CD4-positive, alpha-beta T cell (primary cell): ENCODE data around the gene PPP1R9B. TPM values are rescaled to one million over a fixed set of nuclear protein-coding genes. Genes with fewer than 3 reads are reported as not detected.

Experiments used
- ATAC-seq: fragments of 200-7000 bp; cut with Tn5 transposase; one replicate; pipeline ENCODE4 v1.10.0; 2022; ENCODE audit warnings: mild to moderate bottlenecking; ENCODE audit not compliant: poor library complexity
- CTCF ChIA-PET: fragments of 350-600 bp; sonication (Branson Sonifier 250); formaldehyde crosslinking; loops from one replicate; lab custom pipeline; 2021; ENCODE audit warnings: antibody characterized with exemption, inconsistent platforms; lab: Charles Lee
- POLR2A ChIA-PET: fragments of 350-600 bp; sonication (Branson Sonifier 250); formaldehyde crosslinking; loops from one replicate; lab custom pipeline; 2021; ENCODE audit warnings: antibody characterized with exemption, inconsistent platforms; lab: Charles Lee
- DNase-seq, 14 experiments: peaks; one replicate each; pipeline ENCODE4 v3.0.0-alpha.2; 2013 to 2020; ENCODE audit warnings: mixed read lengths in 2 of 14
- H3K27ac ChIP-seq, 2 donors: one replicate each; pipeline versions ENCODE4 v1.5.1 to v1.7.0; 2013; ENCODE audit warnings: low read length in 2 of 2, low read depth in 1 of 2, mild to moderate bottlenecking in 1 of 2
- H3K27me3 ChIP-seq, 2 experiments: 1 replicate in 1 of 2; 2 replicates in 1 of 2; pipeline versions ENCODE4 v1.6.1 to v1.7.0; 2013; ENCODE audit warnings: low read length in 2 of 2, control low read depth in 1 of 2, mild to moderate bottlenecking in 1 of 2, moderate library complexity in 1 of 2; ENCODE audit not compliant: insufficient read depth in 2 of 2, control insufficient read depth in 1 of 2
- H3K36me3 ChIP-seq: one replicate; pipeline ENCODE4 v1.6.1; 2013; ENCODE audit warnings: low read length, control low read depth; ENCODE audit not compliant: insufficient read depth
- H3K4me1 ChIP-seq: one replicate; pipeline ENCODE4 v1.6.1; 2013; ENCODE audit warnings: low read length, control low read depth; ENCODE audit not compliant: insufficient read depth
- H3K4me3 ChIP-seq: one replicate; pipeline ENCODE4 v1.5.1; 2013; ENCODE audit warnings: mild to moderate bottlenecking, low read length, moderate library complexity
- H3K9me3 ChIP-seq, 2 experiments: 1 replicate in 1 of 2; 2 replicates in 1 of 2; pipeline versions ENCODE4 v1.6.1 to v1.7.0; 2013; ENCODE audit warnings: low read length in 2 of 2, mild to moderate bottlenecking in 2 of 2, control low read depth in 1 of 2, moderate library complexity in 1 of 2; ENCODE audit not compliant: control insufficient read depth in 1 of 2, insufficient read depth in 1 of 2
- H3K27ac Mint-ChIP-seq: one replicate; pipeline ENCODE4 v1.8.0; 2020; ENCODE audit warnings: mixed read lengths
- H3K27me3 Mint-ChIP-seq: one replicate; pipeline ENCODE4 v1.8.0; 2021; ENCODE audit warnings: mixed read lengths
- H3K36me3 Mint-ChIP-seq: one replicate; pipeline ENCODE4 v1.8.0; 2021; ENCODE audit warnings: low read depth, mixed read lengths
- H3K4me1 Mint-ChIP-seq: one replicate; pipeline ENCODE4 v1.8.0; 2021; ENCODE audit warnings: low read depth, mixed read lengths
- H3K4me3 Mint-ChIP-seq: one replicate; pipeline ENCODE4 v1.8.0; 2020; ENCODE audit warnings: mild to moderate bottlenecking, mixed read lengths
- H3K9me3 Mint-ChIP-seq: one replicate; pipeline ENCODE4 v1.8.0; 2020; ENCODE audit warnings: mixed read lengths
- CTCF ChIP-seq: fragments of 200-600 bp; IDR thresholded peaks from one replicate; pipeline ENCODE4 v1.8.0; 2022; ENCODE audit warnings: antibody characterized with exemption, mild to moderate bottlenecking
- intact Hi-C, 2 experiments: fragments of 100-400 bp; cut with DNase I in 1 of 2; cut with micrococcal nuclease in 1 of 2; formaldehyde crosslinking; loops; one replicate each; pipeline versions ENCODE4 v1.15.1 to v1.9.0; 2023 to 2025; cut with DNase I, micrococcal nuclease
- total RNA-seq, 174 experiments: library from RNA in 2 of 174; stranded (reverse) in 2 of 174; gene quantifications; one replicate each; pipeline ENCODE4 v1.2.3 and lab custom pipeline; 2021 to 2026

The PPP1R9B gene
- total RNA-seq, 2 experiments from 2014 or later, result 53.4 to 55.7 TPM

- H3K9me3 Mint-ChIP-seq, result no peaks in the 10 kb centered on the region
- peak overlapping the region; percentile 0 for H3K27ac Mint-ChIP-seq
- peaks cover 24 to 31% of the 10 kb centered on the region in 2 experiments for H3K27me3 ChIP-seq
- peak; percentile 43 for TF ChIP-seq CTCF
- no peak overlapping the region for H3K4me3 Mint-ChIP-seq
- no peak overlapping the region for H3K4me3 ChIP-seq
- peaks cover 49% of the 10 kb centered on the region for H3K27me3 Mint-ChIP-seq
- DNase-seq (peak; percentile 20 to 73 (median 48)), ATAC-seq (no peak)
- H3K4me1 ChIP-seq, result peaks cover 23% of the 10 kb centered on the region
- H3K36me3 ChIP-seq, result no peaks in the 10 kb centered on the region
- CTCF ChIA-PET, result interaction anchor here (0.6 to 2.3 kb wide), 4 partner anchors 20 to 168 kb away, joined by 3 to 9 read pairs (median 4); no protein-coding TSS in a partner anchor
- H3K36me3 Mint-ChIP-seq, result no peaks in the 10 kb centered on the region
- POLR2A ChIA-PET, result no interaction called here
- H3K9me3 ChIP-seq, result peaks cover 0 to 6% of the 10 kb centered on the region in 2 experiments
- H3K4me1 Mint-ChIP-seq, result peaks cover 27% of the 10 kb centered on the region
- intact Hi-C loops, result no loop called here
- no peak overlapping the region for H3K27ac ChIP-seq
Measured at GRCh38 chr17:50198026-50198669, 47.7 kb upstream of the PPP1R9B start.

- no peak overlapping the region for H3K27ac ChIP-seq
- Mint-ChIP-seq H3K27me3 (peaks cover 36% of the 10 kb centered on the region), H3K27ac (no peak overlapping the region), H3K36me3 (no peaks in the 10 kb centered on the region), H3K4me1 (peaks cover 27% of the 10 kb centered on the region), H3K4me3 (no peak overlapping the region), H3K9me3 (no peaks in the 10 kb centered on the region)
- DNase-seq, result no peak
- ChIA-PET CTCF (interaction anchor here (0.9 to 2.3 kb wide), 4 partner anchors 19 to 101 kb away, joined by 3 to 9 read pairs (median 6); no protein-coding TSS in a partner anchor), POLR2A (no interaction called here)
- H3K9me3 ChIP-seq, result peaks cover 0 to 6% of the 10 kb centered on the region in 2 experiments
- peaks cover 23% of the 10 kb centered on the region for H3K4me1 ChIP-seq
- no peak for TF ChIP-seq CTCF
- H3K36me3 ChIP-seq, result no peaks in the 10 kb centered on the region
- intact Hi-C loops, result no loop called here
- ATAC-seq, result no peak
- peaks cover 11 to 20% of the 10 kb centered on the region in 2 experiments for H3K27me3 ChIP-seq
- H3K4me3 ChIP-seq, result no peak overlapping the region
Measured at GRCh38 chr17:50196826-50197225, 46.3 kb upstream of the PPP1R9B start.

DNA sequence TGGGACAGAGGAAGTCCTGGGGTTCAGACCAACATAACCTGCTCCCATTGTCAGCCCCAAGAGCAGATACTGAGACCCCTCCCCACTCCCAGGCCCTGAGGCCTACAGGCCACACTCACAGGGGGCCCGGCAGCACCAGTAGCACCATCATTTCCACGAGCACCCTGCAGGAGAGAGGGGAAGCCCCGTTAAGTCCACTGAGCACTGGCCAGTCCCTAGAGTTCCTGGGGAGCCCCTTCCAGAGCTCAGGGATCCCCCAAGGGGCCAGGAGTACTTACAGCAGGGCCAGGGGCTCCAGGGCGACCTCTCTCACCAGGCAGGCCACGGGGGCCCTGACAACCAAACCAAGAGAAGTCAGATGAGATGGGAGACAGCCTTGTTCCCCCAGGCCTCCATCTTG is 45.6 kb upstream of the PPP1R9B start:
- intact Hi-C loops, result no loop called here
- Histone ChIP-seq H3K9me3 (peaks cover 0 to 3% of the 10 kb centered on the region in 2 experiments), H3K4me3 (no peak overlapping the region), H3K36me3 (no peaks in the 10 kb centered on the region), H3K4me1 (peaks cover 18% of the 10 kb centered on the region), H3K27ac (no peak overlapping the region), H3K27me3 (peaks cover 3 to 12% of the 10 kb centered on the region in 2 experiments)
- peaks cover 23% of the 10 kb centered on the region for H3K4me1 Mint-ChIP-seq
- H3K36me3 Mint-ChIP-seq, result no peaks in the 10 kb centered on the region
- peaks cover 30% of the 10 kb centered on the region for H3K27me3 Mint-ChIP-seq
- ChIA-PET CTCF (interaction anchor here (1.3 kb wide), 1 partner anchor 27 kb away, joined by 7 read pairs; no protein-coding TSS in a partner anchor), POLR2A (no interaction called here)
- no peak for TF ChIP-seq CTCF
- DNase-seq, result no peak
- no peak overlapping the region for H3K27ac Mint-ChIP-seq
- no peaks in the 10 kb centered on the region for H3K9me3 Mint-ChIP-seq
- no peak overlapping the region for H3K4me3 Mint-ChIP-seq
- no peak for ATAC-seq
